DMS114 treated with DMSO at 0.1 percent for 48 hours (cell line): Measurements from ENCODE around the gene PRSS57.

Source experiments
- DNase-seq: peaks from one replicate; lab custom pipeline; 2025; ENCODE audit not compliant: unreplicated experiment; lab: John Stamatoyannopoulos, UW

The PRSS57 gene

DNA sequence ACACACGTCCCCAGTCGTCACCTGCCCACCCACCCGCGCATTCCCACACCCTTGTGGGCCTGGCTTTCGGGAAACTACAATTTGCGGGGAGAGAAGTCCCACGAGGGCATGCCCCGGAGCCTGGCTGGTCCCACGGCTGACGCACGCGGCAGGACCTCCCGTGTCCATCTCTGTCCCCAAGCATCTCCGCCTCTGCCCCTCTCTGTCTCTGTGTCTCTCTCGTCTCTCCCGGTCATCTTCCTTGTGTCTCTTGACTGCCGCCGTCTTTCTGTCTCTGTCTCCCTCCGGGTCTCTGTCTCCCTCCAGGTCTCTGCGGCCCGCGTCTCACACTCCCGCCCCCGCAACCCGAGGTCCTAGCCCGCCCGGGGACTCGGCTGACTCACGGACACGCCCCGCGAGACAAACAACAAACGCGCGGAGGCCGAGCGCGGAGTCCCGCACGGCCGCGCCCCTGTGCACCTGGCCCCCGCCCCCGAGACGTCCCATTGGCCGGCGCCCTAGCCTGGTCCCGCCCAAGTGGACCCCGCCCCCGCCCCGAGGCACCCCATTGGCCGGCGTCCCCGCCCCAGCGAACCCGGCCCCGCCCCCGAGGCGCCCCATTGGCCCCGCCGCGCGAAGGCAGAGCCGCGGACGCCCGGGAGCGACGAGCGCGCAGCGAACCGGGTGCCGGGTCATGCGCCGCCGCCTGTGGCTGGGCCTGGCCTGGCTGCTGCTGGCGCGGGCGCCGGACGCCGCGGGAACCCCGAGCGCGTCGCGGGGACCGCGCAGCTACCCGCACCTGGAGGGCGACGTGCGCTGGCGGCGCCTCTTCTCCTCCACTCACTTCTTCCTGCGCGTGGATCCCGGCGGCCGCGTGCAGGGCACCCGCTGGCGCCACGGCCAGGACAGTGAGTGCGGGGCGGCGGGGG, 55.7 kb downstream of the PRSS57 start, which contains the start of gene FGF22:
Gene FGF22 (plus strand): TSS at position 627 of the 908 bp plus-strand sequence. CDS start 47 bp downstream, at position 674.
- DNase-seq: no peak

DNA sequence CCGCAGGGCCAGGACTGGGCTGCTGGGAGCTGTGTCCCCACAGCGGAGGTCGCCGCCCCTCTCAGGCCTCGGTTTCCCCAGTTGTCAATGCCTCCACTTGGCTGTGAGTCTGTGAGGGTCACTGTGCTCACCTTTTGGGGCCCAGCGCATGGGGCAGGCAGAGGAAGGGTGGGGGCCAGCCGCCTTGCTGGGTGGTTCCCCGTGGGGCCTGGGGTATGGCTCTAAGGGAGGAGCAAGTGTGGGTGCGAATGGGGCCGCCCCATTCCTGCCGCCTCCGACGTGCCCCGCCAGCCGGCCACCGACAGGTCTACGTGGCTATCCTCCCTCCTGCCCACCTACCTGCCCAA, 56.4 kb downstream of the PRSS57 start:
- DNase-seq: no peak
